ENCODE measurements around the gene PTPRE.

Gene PTPRE

DNA sequence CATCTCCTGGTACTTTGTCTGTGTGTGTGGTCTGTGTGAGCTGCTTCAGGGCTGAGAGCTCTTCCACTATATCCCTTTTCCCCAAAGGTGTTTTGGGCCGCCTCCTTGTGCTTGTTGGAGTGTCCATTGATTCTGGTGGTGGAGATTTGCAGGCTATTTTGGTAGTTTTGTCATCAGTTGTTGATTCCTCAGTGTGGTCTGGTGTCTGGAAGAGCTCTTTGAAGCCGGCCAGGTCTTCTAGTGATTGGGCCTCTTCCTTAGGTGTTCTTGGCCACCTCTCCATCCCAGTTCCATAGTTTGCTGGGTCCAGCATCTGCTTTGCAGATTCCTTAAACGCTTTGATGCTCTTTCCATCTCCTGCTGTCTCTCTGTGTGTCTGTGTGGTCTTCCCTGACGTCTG is 198.5 kb downstream of the PTPRE start:
- no peak for DNase-seq

DNA sequence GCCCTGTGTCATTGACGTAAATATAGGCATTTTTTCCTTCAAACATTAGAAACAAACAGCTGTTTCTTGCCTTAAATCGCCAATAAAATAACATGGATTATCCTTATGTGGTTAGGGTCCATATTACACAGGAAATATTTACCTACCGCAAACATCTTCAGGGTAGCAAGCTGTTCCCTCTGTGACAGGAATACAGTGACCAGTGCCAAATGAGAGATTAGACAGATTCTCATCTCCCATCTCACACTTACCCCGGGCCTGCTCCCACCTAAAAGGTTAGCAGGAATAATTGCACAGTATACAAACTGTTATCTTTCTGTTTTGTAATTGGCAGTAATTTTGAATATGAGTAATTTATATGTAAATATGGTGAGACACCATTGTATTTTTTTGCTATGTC is 202.8 kb downstream of the PTPRE start:
- DNase-seq: no peak

DNA sequence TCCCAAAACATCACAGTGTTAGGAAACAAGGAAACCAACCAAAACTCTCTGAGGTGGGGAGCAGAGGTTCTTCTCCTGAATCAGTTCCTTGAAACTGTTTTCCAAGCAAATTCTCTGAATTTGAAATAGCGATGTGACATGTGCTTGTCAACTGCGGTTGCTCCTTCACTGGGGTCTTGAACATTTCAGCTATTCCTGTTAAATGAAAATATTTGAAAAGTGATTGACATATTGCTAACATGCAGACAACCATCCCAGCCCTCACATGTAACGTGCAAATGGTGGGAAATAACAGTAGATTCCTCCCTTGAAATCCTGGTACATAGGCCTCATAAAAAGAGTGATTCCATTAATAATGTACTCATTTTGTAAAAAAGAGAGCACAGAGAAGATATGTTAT is 203.4 kb downstream of the PTPRE start:
- DNase-seq: no peak

DNA sequence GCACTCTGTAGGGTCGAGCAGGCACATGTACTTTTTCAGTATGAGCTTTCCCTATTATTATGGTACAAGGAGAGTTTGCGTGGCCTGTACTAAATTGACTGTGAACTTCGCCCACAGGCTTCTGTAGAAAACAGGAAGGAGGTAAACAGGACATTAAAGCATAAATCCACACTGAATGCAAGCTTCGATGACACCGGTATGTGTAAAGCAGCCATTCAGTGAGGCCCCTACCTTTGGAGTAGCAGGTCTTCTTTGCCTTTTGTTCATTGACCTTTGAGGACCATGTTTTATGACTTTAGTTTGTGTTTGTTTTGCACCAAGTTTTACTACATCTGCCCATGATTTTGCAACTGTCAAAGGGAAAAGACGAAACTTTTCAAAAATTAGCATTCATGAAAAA is 204.8 kb downstream of the PTPRE start:
- no peak for DNase-seq

DNA sequence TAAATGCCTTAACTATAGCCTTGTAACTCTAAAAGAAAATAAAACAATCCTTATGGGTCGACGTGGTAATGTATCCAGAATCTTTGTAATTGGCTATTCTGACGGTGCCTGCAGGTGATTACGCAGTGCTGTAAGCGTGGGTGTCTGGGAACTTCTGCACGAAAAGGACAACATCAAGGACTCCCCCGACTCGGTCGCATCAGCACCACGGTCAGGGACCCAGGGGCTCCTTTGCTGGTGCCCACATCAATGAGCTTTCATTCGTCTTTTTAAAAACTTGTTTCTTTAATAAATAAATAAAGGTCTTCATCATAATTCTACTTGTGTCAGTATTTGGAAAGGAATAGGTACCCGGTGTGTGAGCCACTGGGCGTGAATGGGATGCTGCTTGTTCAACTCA is 206.1 kb downstream of the PTPRE start:
- no peak for DNase-seq

DNA sequence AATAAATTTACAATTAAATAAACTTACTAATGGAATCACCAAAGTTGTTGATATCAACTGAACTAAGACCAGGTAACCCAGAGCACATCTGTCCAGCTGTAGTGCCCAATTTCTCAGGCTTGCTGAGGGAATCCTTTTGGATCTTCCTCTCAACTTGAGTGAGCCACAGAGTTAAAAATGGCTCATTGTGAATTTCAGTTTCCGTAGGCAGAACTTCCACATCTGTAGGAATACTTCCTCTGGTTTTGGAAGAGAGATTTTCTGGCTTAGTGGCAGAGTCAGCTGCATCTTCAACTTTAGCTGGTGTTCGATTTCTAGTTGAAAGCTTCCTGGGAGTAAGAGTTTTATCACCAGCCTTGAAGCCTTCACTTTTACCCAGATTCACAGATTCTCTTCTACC is 208.0 kb downstream of the PTPRE start:
- no peak for DNase-seq

DNA sequence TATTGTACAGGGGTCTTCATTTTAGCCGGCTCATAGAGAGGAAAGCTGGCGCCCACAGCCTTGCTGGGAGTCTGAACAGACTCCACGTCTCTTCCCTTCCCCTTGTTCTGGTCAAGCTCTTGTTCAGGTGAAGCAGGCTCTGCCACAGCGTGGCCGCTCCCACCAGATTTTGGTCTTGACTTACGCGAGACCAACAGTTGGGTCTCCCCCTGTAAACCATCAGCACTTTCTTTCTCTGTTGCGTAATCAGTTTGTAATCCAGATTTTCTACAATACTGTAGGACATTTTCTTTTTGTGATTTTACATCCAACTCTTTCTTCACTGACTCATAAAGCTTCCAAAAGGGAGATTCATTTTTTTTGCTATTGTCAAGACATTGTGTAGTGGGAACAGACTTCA is 208.5 kb downstream of the PTPRE start:
- no peak for DNase-seq

DNA sequence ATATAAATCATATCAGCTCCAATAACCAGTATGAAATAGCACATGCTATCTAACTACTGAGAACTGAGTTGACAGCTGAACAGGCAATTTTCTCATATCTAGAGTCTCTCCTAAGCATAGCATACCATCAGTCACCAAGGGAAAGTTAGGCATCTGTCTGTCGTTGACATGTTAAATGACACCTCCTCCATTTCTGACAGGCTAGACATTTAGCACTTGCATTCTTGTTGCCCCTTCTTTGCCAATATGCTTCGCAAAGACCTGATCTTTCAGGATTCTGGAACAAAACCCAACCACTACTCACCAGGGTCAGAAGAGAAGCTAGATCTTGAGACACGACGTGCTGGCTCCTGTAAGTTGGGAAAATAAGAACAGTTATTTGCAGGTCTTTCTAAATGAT is 209.3 kb downstream of the PTPRE start:
- no peak for DNase-seq

DNA sequence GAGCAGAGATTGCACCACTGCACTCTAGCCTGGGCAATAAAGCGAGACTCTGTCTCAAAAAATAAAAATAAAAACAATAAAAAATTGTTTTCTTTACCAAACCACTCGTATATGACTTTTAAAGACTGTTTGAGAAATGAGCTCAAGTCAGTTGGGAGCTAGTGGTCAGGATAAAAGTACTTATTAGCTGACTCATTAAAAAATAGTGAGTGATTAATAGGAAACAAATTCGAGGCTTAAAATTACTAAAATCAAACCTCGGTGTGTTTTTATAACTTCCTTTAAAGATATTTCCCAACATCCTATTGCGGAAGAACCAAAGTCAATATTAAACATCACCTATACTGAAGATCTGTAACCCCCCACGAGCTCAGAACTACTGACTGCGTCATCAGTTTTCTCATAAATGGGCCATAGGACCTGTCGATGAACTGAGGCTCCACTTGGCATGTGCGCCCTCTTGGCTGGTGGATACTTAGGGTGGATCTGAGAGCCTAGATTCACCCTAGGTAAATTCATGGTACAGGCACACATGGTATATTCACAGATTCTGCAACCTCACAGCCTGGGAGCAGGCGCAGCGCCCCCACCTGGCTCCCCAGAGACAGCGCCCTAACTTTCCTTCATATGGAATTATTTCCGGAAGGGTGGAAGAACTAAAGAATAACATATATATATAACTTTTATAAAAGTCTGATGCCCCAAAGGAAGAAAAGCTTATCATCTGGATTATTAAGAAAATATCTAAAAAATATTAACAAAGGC is 210.1 kb downstream of the PTPRE start:
- no peak for DNase-seq

DNA sequence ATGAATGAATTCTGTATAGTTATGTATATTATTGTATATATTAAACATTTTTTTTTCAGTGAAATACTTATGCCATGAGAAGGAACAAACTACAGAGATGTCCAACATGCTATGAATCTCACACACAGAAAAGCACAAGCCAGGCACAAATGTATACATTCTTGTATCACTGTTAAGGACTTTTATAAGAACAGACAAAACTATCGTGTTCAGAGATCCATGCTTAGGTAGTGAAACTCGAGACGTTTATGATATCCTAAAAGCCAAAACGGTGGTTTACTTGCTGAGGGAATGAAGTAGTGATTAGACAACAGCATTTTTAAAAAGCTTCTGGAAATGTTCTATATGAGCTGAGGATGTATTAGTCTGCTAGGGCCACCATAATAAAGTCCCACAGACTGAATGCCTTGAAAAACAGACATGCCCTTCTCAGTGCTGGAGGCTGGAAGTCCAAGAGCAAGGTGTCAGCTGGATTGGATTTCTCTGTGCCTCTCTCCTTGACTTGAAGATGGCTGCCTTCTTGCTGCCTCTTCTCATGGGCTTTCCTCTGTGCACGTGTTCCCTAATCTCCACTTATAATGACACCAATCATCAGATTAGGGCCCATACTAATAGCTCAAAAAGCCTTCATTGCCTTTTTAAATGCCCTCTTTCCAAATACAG is 215.0 kb downstream of the PTPRE start:
- no peak for DNase-seq

DNA sequence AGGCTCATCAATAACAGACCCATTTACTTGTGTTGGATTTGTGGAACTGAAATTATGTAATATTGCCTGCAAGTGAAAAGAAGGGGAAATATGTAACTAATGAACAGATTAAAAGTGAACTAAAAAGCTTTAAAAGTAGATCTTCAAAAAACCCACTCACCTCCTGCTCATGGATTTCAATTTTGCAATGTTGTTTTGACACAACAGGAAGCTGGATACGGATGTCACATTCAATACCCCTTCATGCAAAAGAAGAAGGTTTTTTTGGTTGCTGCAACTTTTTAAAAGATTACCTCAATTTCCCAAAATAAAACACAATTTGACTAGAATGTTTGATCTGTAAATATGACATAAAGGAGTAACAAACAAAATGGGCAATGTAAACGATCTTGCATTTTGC is 216.0 kb downstream of the PTPRE start:
- DNase-seq: no peak

DNA sequence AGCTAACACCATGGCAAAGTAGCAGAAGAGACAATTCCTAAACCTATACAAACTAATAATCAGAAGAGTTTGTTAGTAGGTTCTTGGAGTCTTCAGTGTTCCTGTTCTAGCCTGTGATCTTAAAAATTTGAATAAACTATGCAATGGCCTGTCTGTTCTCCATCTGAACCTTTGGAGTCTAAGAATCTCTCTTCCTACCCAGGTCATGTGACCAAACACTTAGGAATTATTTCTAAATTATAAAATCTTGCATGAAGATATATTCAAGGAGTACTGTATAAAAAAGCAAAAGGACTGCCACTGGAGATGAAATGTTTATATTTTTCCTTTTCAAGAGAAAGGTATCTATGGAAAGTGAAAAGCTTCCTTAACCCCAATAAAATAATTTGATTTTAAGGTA is 216.9 kb downstream of the PTPRE start:
- no peak for DNase-seq

DNA sequence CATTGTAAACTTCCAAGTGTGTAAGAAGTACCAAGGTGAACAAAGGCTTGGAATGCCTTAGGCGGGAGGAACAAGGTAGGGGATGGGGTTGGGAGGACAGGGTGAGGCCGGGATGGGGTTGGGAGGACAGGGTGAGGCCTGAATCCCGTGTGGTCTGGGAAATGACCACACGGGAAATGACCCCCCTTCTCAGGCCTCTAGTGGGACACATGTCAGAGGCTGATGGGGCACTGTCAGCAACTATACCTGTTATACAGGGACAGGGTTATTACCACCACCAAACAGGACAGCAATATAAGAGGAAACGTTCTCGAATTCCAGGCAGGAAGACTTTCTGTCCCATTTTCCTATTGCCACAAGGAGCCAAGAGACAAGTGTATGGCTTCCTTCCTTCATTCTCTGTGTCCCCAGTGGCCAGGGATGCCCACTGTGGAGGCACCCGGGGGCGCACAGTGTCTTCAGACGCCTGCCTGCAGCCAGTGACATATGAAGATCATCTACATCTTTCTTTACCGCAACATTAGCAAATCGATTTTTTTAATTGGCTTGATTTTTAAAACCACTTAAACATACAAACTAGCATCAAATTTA is 218.0 kb downstream of the PTPRE start:
- DNase-seq: no peak

DNA sequence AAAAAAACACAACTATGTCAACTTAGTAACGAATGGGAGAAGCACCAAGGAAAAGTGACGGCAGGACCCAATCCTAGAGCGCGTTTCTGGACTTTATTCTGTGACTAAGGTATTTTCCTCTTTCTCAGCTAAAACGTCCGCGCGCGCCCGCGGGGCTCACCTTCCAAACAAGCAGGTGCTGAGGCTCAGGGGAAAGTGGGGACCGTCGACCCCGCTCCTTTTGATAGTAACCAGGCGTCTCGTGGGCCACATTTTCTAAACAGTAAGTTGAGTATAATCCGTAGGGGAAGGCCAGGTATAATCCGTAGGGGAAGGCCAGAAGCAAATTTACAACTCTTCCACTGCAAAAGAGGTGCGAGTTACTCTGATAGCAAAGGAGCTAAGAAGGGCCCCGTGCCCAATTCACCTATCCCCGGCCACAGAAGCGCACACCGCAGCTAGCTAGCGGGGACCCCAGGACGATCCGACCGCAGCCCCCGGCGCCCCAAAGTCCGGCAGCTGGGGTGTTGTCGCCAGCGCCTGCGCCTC is 218.6 kb downstream of the PTPRE start:
- peak; percentile 22 for DNase-seq

DNA sequence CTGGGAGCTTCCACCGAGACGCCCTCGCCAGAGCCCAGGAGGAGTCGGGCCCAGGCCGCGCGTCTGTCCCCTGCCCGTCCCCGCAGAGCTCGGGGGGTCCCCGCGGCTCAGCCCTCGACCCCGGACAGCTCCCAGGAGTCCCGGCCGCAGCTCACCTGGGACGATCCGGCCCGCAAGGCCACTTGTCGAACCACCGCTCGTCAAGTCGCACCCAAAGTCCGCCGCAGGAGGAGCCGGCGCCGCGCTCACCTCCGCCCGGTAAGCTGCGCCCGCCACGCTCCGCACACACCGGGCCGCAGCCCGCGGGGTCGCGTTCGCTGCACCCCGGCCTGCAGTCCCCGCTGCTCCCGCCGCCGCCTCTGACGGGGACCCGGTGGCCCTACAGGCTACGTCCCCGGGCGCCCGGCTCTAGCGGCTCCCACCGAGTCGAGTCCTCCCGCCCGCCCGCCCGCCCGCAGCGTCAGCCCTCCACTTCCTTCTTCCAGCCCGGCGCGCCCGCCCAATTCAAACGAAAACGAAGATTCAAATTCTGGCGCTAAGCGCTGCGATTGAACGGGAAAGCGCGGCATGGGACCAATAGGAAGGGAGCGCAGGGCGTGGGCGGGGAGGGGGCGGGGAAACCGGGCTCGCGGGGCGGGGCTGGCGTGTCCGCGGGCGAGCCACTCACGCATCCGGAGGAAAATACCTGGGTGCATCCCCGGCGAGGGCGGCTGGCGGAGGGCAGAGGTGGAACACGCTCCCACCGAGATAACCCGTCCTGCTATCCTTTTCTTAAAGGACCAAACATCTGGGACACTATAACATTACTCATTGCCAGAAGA is 219.3 kb downstream of the PTPRE start, which contains the start of gene MKI67:
TSS of gene MKI67 (minus strand) at position 480 of the 821 bp plus-strand sequence. CDS start 756 bp downstream, outside the sequence.
- DNase-seq: peak; percentile 87

DNA sequence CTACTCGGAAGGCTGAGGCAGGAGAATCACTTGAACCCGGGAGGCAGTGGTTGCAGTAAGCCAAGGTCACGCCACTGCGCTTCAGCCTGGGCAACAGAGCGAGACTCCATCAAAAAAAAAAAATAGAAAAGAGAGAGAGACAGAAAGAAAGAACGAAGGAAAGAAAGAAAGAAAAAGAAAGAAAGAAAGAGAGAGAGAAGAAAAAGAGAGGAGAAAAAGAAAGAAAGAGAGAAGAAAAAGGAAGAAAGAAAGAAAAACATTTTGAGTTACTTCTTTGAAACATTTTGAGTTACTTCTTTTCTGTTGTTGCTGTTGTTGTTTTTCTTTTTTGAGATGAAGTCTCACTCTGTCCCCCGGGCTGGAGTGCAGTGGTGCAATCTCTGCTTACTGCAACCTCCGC is 221.7 kb downstream of the PTPRE start:
- DNase-seq: no peak

DNA sequence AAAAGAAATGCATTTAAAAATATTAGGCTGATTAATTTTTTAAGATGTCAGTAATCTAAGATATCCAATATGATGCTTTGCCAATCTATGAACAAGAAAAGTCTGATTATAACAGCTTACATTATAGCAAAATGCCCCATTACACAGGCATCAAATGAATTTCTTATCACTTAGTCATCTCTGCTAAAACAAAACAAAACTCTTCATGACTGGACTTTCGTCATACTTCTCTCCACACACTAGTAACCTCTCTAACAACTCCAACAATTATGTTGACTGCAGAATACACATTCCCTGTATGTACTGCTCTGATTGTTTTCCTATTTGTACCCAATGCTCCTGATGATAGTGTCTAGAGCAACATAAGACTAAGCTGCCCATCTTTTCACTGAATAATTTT is 223.1 kb downstream of the PTPRE start:
- DNase-seq: no peak

Data from CD4-positive, alpha-beta T cell treated with Interleukin-4 for 4 hours (primary cell).